Psoas muscle (tissue), 8 donors: ENCODE measurements around the gene TMEM119. TPM values are rescaled to one million over a fixed set of nuclear protein-coding genes. Genes with fewer than 3 reads are reported as not detected.
"Not testable (repeated sequence)": the region's sequence is repeated elsewhere in the genome, so short reads cannot be mapped to it uniquely, and the experiment has no call there.

Experiments used
- ATAC-seq, 4 donors: fragments of 200-7000 bp; cut with Tn5 transposase; one replicate each; pipeline ENCODE4 v1.9.1; 2020; ENCODE audit warnings: moderate library complexity in 3 of 4, mild to moderate bottlenecking in 2 of 4
- DNase-seq, 2 donors: peaks; one replicate each; pipeline ENCODE4 v3.0.0-alpha.2; 2020
- H3K27ac ChIP-seq: fragments of 200-600 bp; one replicate; pipeline ENCODE4 v1.8.0; 2022
- H3K27me3 ChIP-seq, 3 donors: fragments of 200-600 bp in 1 of 3; one replicate each; pipeline versions ENCODE4 v1.6.1 to v1.8.0; 2013 to 2022; ENCODE audit warnings: low read length in 2 of 3, mild to moderate bottlenecking in 2 of 3, moderate library complexity in 1 of 3; ENCODE audit not compliant: insufficient read depth in 3 of 3
- H3K36me3 ChIP-seq, 2 donors: fragments of 200-600 bp in 1 of 2; one replicate each; pipeline versions ENCODE4 v1.6.1 to v1.8.0; 2013 to 2022; ENCODE audit warnings: low read depth in 1 of 2, mild to moderate bottlenecking in 1 of 2, moderate library complexity in 1 of 2; ENCODE audit not compliant: insufficient read depth in 1 of 2
- H3K4me1 ChIP-seq: fragments of 200-600 bp; one replicate; pipeline ENCODE4 v1.8.0; 2022
- H3K4me3 ChIP-seq: fragments of 200-600 bp; one replicate; pipeline ENCODE4 v1.8.0; 2022; ENCODE audit warnings: mild to moderate bottlenecking
- H3K9me3 ChIP-seq: fragments of 200-600 bp; one replicate; pipeline ENCODE4 v1.8.0; 2022
- CTCF ChIP-seq: fragments of 200-600 bp; IDR thresholded peaks from one replicate; pipeline ENCODE4 v1.8.0; 2022; ENCODE audit warnings: antibody characterized with exemption
- WGBS, 3 donors: extraction: QIAGEN DNeasy Blood & Tissue Kit; methylation state at CpG; one replicate each; pipeline versions ENCODE4 v1.1.6 to v1.1.7; 2013; 5-methylcytosine and 5-hydroxymethylcytosine counted together
- intact Hi-C, 2 donors: fragments of 100-400 bp; cut with DNase I; formaldehyde crosslinking; loops; one replicate each; pipeline versions ENCODE4 v1.11.0 to v1.14.2; 2022
- polyA plus RNA-seq, 3 donors: library from polyadenylated mRNA; stranded (reverse); fragments of 200-250 nt; gene quantifications; one replicate each; pipeline ENCODE4 v1.2.3, GENCODE V29; 2013
- total RNA-seq, 4 donors: library from RNA; stranded (reverse); fragmentation: NEBNext Ultra II Directional in 2 of 4; extraction: Animal tissue kit (Norgen Biotek cat#: 25700) in 2 of 4; gene quantifications; one replicate each; pipeline versions ENCODE4 v1.2.1 to v1.2.4, GENCODE V29; 2021 to 2023
- donor health status: healthy with polysubstance abuse.
- donor health status: DM: no; HTN: no; CAD: no; lungs with moderate emphysema.
- donor health status: Bipolar disorder and iron deficiency.
- donor health status: healthy.
- donor health status: DM: yes; HTN: yes; CAD: no.
- donor health status: DM: no; HTN: no; CAD: no.
- donor health status: DM: no; HTN: no; CAD: no.
- donor health status: DM: yes; HTN: yes; CAD: no.

TMEM119 gene
- total and polyA plus RNA-seq, 7 donors: 0.25 to 2.6 (median 0.36) TPM

DNA sequence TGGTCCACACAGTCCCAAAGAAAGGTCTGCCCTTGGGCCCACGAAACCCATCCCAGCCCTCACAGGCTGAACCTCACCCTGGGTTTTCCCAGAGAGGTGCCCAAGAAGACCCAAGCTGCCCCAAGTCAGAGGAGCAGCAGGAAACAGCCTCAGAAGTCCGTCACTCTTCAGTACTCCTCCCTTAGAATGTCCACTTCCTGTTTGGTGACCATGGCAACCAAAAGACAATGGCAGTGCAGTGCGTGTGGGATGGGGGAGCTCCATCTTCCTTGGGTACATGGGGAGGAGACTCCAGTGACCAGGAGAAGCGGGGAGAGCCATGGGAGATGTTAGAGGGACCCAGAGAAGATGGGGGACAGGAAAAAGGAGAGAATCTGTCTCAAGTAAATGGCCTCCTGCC is 24.5 kb upstream of the TMEM119 start:
- ATAC-seq (no peak), DNase-seq (peak in 1 of 2 donors; percentile 39)
- H3K9me3 ChIP-seq: no peaks in the 10 kb centered on the region
- no peak overlapping the region for H3K4me3 ChIP-seq
- TF ChIP-seq CTCF: no peak
- intact Hi-C loops: no loop called here
- peaks cover 0 to 2% (median 0%) of the 10 kb centered on the region in 3 donors for H3K27me3 ChIP-seq
- no peaks in the 10 kb centered on the region for H3K36me3 ChIP-seq
- H3K27ac ChIP-seq: no peak overlapping the region
- WGBS, 3 donors: 46 to 57% (median 48%) methylated on average over 4 of the region's 4 CpGs
- H3K4me1 ChIP-seq: peaks cover 4% of the 10 kb centered on the region

GRCh38 chr12:108621161-108621560 is 23.3 kb upstream of the TMEM119 start:
- Histone ChIP-seq H3K4me1 (peaks cover 4% of the 10 kb centered on the region), H3K27me3 (peaks cover 0 to 2% (median 0%) of the 10 kb centered on the region in 3 donors), H3K4me3 (no peak overlapping the region), H3K9me3 (no peaks in the 10 kb centered on the region), H3K36me3 (no peaks in the 10 kb centered on the region), H3K27ac (no peak overlapping the region)
- intact Hi-C loops: no loop called here
- 60 to 66% (median 65%) methylated on average over 3 of the region's 3 CpGs for WGBS, 3 donors
- ATAC-seq (no peak), DNase-seq (peak in 1 of 2 donors; percentile 3)
- no peak for TF ChIP-seq CTCF

DNA sequence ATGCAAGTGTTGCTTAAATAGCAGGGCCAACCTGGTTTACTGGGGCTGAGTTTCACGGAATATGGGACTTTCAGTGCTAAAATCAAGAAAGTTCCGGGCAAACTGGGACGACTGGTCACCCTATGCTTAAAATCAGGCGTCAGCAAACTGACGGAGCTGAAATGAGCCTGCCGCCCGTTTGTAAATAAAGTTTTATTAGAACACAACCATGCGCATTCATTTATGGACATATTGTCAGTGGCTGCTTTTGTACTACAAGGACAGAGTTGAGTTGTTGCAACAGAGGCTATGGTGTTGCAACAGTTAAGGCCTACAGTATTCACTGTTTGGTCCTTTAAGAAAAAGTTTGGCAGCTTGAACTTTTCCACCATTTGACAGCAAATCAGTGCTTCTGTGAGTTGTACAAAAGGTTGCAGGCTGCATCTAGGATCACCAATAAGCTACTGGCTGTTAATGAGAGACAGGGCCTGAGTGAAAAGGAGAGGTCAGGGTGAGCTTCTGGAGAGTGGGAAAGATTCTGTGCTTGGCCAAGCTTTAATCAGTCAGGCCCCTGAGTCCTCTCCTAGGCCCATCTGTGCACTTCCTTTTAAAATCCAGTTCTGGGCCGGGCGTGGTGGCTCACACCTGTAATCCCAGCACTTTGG is 22.5 kb upstream of the TMEM119 start:
- Histone ChIP-seq H3K4me3 (no peak overlapping the region), H3K36me3 (no peaks in the 10 kb centered on the region), H3K4me1 (peaks cover 4% of the 10 kb centered on the region), H3K27ac (no peak overlapping the region), H3K9me3 (peaks cover 5% of the 10 kb centered on the region), H3K27me3 (peaks cover 0 to 2% (median 0%) of the 10 kb centered on the region in 3 donors)
- intact Hi-C loops: no loop called here
- WGBS, 3 donors: 92 to 95% (median 93%) methylated on average over 10 of the region's 10 CpGs
- ATAC-seq (no peak), DNase-seq (peak in 1 of 2 donors; percentile 27)
- TF ChIP-seq CTCF: no peak

DNA sequence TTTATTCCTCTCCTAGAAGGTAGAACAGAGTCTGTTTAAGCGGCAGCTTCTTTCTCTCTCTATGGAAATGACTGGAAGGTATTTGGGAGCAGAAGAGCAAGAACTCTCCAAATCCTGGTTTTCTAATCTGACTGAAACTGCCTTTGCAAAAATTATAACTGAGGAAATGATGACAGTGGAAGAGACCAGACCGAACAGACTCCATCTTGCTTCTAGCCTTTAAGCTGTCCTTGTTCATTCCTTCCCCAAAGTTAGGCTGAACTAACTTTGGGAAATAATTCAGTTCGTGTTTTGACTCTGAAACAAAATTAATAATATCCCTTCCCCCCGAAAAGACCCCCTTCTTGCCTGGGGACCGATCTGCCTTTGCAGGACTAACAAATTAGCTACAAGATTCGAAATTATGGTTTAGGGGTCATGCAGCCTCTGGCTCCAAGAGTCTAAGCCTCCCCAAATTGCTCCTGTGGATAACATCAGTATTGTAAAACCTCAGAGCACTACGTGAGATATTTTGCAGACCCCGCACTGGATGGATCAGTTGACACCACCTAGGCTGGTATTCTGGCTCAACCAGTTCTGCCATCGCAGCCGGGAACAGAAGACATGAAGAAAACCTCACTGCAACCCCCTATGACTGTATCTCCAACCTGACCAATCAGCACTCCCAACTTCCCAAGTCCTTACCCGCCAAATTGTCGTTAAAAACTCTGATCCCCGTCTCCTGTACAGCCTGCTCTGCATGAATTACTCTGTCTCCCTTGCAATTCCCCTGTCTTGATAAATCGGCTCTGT is 21.7 kb upstream of the TMEM119 start:
- no peak for TF ChIP-seq CTCF
- no peak overlapping the region for H3K27ac ChIP-seq
- WGBS, 3 donors: 82 to 83% (median 83%) methylated on average over 14 of the region's 14 CpGs
- peaks cover 4% of the 10 kb centered on the region for H3K4me1 ChIP-seq
- intact Hi-C loops: loop anchor here in 1 of 2 donors (2.0 kb wide), 1 partner anchor 55 kb away; no protein-coding TSS in a partner anchor
- H3K4me3 ChIP-seq: no peak overlapping the region
- peaks cover 0 to 2% (median 0%) of the 10 kb centered on the region in 3 donors for H3K27me3 ChIP-seq
- DNase-seq (peak in 1 of 2 donors; percentile 27), ATAC-seq (no peak)
- H3K36me3 ChIP-seq: no peaks in the 10 kb centered on the region
- H3K9me3 ChIP-seq: peaks cover 5% of the 10 kb centered on the region

DNA sequence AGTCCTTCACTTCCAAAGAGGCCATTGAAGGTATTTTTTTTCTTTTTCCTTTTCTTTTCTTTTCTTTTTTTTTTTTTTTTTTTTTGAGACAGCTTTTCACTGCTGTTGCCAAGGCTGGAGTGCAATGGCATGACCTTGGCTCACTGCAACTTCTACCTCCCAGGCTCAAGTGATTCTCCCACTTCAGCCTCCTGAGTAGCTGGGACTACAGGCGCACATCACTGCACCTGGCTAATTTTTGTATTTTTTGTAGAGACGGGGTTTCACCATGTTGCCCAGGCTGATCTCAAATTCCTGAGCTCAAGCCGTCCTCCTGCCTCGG is 21.0 kb upstream of the TMEM119 start:
- WGBS, 3 donors: 83 to 89% (median 86%) methylated on average over 4 of the region's 4 CpGs
- not testable (repeated sequence) for H3K4me1 ChIP-seq

More for the DNA sequence above, 21.0 kb upstream of the TMEM119 start:
- H3K36me3 ChIP-seq, H3K27me3 ChIP-seq, ATAC-seq, DNase-seq, H3K4me3 ChIP-seq, H3K9me3 ChIP-seq, H3K27ac ChIP-seq: not testable (repeated sequence)
- intact Hi-C loops: loop anchor here (1.0 to 2.0 kb wide), 2 partner anchors 54 to 55 kb away; no protein-coding TSS in a partner anchor
